ENCODE results near the gene FLYWCH1.

The FLYWCH1 gene

GRCh38 chr16:2968738-2969544 is 57.2 kb downstream of the FLYWCH1 start, which contains the start of gene PAQR4:
Gene PAQR4, plus strand, starts transcription at chr16:2969348. Its CDS starts 327 bp downstream, at chr16:2969675.
- peak; percentile 39 for DNase-seq (ENCODE audit: low read depth)

GRCh38 chr16:2969545-2970521 is 58.1 kb downstream of the FLYWCH1 start:
- DNase-seq (ENCODE audit: low read depth) = peak; percentile 24

- no peak for DNase-seq (ENCODE audit: low read depth)
Observed at GRCh38 chr16:2970563-2970962, 58.8 kb downstream of the FLYWCH1 start.

- DNase-seq (ENCODE audit: low read depth) = no peak
Observed at GRCh38 chr16:2971134-2971984, 59.6 kb downstream of the FLYWCH1 start.

GRCh38 chr16:2971985-2972784 is 60.5 kb downstream of the FLYWCH1 start:
- no peak for DNase-seq (ENCODE audit: low read depth)

GRCh38 chr16:2973093-2973492 is 61.4 kb downstream of the FLYWCH1 start:
- DNase-seq (ENCODE audit: low read depth) = no peak

- no peak for DNase-seq (ENCODE audit: low read depth)
Observed at GRCh38 chr16:2973605-2974318, 62.0 kb downstream of the FLYWCH1 start.

GRCh38 chr16:2974319-2975056 is 62.8 kb downstream of the FLYWCH1 start:
- DNase-seq (ENCODE audit: low read depth) = no peak

- no peak for DNase-seq (ENCODE audit: low read depth)
Observed at GRCh38 chr16:2975161-2975795, 63.5 kb downstream of the FLYWCH1 start.

GRCh38 chr16:2976201-2976600 is 64.5 kb downstream of the FLYWCH1 start:
- DNase-seq (ENCODE audit: low read depth) = no peak

GRCh38 chr16:2976673-2977072 is 64.9 kb downstream of the FLYWCH1 start:
- DNase-seq (ENCODE audit: low read depth) = no peak

- no peak for DNase-seq (ENCODE audit: low read depth)
Observed at GRCh38 chr16:2977440-2977839, 65.7 kb downstream of the FLYWCH1 start.

GRCh38 chr16:2979669-2980226 is 68.0 kb downstream of the FLYWCH1 start:
- no peak for DNase-seq (ENCODE audit: low read depth)

- peak; percentile 82 for DNase-seq (ENCODE audit: low read depth)
Observed at GRCh38 chr16:2980227-2981176, 68.8 kb downstream of the FLYWCH1 start, which contains the start of gene PKMYT1. Gene PKMYT1, minus strand, starts transcription at chr16:2980446. Its CDS starts 789 bp downstream, at chr16:2979657.

GRCh38 chr16:2981177-2981898 is 69.6 kb downstream of the FLYWCH1 start:
- DNase-seq (ENCODE audit: low read depth) = no peak

- DNase-seq (ENCODE audit: low read depth) = no peak
Observed at GRCh38 chr16:2981899-2982250, 70.1 kb downstream of the FLYWCH1 start.

- no peak for DNase-seq (ENCODE audit: low read depth)
Observed at GRCh38 chr16:2982402-2982801, 70.7 kb downstream of the FLYWCH1 start.

Data from stimulated activated CD8-positive, alpha-beta memory T cell treated with anti-CD3 and anti-CD28 coated beads, Interleukin-15, amount 100 ng/mL, for 1 hour (primary cell).